UCSD-AML1 (cell line): ENCODE results near the gene OR8B8.
"Not testable (repeated sequence)": the region's sequence is repeated elsewhere in the genome, so short reads cannot be mapped to it uniquely, and the experiment has no call there.

Experiments used
- DNase-seq: peaks from one replicate; lab custom pipeline; 2025; ENCODE audit not compliant: unreplicated experiment; lab: John Stamatoyannopoulos, UW

Gene OR8B8, protein sequence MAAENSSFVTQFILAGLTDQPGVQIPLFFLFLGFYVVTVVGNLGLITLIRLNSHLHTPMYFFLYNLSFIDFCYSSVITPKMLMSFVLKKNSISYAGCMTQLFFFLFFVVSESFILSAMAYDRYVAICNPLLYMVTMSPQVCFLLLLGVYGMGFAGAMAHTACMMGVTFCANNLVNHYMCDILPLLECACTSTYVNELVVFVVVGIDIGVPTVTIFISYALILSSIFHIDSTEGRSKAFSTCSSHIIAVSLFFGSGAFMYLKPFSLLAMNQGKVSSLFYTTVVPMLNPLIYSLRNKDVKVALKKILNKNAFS

DNA sequence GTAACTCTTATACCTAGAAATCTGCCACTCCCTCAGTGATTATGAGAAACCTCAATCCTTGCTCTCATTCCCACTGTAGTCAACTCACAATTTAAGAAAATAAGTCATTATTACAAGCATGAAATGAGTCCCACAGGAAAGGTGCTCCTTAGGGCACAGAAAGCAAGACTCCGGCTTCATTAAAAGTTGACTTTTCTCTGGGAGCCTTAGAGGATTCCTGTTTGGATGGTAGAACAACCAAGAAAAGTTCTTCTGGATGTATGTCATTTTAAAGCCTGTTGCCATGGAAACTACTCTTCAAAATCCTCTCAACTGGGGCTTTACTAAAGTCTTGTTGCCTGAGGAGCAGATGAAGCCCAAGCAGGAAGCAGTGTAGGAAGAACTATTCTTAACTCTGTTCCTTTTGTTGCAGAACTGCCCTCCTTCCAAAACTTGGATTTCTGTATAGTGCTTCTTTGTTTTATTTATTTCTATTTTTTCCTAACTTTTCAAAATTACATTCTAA lies at the start of gene OR8B8:
OR8B8 (minus strand) TSS at position 51 of the 505 bp plus-strand sequence. CDS start 4,611 bp downstream, outside the sequence.
- DNase-seq = no peak

DNA sequence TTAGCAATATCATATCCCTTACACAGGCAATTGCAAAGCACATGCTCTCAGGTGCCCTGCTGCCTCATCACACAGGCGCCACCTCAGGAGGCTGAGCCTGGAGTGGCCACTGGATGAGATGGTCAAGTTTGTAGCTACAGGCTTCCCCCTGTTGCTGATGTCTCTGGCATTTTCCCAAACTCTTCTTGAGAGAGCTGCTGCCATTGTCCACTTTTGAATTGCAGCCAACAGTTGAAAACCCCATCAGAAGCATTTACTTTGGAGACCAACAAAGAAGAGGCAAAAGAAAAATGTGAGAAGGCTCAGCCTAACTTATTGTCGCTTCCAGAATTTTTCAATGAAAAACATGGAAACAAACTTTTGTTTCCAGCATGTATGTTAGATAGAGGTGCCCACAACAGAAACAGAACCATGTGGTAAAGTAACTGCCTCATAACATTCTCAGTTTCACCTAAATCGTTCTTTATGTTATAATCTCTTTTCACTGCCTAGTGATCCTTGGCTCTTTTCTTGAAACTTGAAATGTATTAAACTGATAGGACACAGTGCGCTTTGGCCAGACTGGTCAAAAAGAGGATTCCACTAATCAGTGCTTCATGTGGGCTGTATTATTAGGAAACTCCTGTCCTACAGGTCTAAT lies 47.6 kb upstream of the OR8B8 start:
- no peak for DNase-seq

DNA sequence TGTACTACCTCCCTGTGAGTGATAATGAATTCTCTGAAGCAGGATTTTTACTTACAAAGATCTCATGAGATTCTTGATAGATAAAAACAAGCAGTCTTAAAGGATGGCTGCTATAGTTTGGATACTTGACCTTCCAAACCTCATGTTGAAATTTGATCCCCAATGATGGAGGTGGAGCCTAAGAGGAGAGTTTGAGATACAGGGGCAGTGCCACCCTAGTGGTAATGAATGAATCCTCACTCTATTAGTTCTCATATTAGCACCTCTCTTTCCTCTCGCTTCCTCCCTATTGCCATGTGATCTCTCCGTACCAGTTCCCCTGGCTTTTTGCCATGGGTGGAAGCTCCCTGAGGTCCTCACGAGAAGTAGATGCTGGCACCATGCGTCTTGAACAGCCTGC lies 37.9 kb upstream of the OR8B8 start:
- no peak for DNase-seq

DNA sequence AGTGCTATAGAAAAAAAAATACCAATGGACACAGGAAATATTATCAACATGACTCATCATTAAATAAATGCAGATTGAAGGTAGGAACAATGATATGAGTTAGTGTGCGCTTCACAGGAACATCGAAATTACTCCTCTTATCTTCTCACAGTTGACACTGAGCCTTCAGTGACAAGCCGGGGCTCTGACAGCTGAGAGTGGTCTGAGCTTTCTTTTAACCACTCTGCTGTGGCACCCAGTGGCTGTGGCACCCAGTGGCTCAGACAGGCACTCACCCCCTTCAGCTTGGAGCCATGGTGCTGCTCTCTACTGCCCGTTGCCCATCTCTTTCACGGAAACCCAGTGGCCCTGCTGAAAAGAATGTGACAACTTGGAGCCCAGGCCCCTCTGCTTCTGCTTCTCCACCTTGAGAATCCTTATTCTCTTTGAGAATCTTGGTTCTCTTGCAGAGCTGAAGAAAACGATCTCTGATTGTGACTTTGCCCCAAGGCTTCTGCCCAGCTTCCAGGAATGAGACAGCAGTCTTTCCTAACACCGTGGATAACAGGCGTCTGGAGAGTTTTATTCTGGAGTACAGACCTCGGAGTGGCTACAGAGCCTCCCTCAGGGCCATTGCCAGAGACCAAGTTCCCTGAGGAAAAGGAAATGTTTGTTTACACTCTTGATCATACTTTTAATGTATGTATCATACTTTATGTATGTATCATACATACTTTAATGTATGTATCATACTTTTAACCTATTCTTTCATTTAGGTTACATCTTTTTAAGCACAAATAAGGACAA lies 37.1 kb upstream of the OR8B8 start:
- no peak for DNase-seq

DNA sequence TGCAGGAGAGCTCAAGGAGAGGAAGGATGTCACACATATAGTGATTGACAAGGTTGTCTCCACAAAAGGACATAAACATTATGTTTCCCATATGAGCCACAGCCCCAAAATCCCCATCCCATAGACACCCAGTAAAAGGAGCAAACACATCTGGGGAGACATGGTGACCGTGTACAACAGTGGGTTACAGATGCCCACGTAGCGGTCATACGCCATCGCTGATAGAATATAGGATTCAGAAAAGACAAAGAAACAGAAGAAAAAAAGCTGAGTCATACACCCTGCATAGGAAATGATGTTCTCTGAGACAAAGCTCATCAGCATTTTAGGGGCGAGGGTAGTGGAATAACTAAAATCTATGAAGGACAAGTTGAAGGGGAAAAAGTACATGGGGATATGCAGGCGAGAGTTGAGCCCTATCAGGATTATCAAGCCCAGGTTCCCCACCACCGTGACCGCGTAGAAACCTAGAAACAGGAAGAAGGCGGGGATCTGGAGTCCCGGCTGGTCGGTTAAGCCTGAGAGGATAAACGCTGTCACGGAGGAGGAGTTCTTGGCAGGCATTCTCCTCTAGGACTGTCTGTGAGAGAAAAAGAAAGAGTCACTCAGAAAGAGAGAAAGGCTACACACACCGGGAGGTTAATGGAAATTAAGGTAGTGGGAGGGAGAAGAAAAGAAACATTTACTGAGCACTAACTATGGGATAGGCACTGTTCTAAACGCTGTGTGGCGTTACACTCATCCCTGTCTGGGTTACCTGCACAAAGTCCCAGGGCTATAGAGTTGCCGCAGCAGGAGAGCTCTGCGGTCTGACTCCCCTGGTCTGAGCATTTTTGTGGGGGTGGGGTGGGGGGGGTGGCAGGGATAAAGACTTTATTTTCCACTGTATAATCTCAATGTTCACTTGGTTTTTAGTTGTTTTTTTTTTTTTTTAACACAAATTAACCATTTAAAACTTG lies 36.1 kb upstream of the OR8B8 start:
- peak; percentile 30 for DNase-seq

DNA sequence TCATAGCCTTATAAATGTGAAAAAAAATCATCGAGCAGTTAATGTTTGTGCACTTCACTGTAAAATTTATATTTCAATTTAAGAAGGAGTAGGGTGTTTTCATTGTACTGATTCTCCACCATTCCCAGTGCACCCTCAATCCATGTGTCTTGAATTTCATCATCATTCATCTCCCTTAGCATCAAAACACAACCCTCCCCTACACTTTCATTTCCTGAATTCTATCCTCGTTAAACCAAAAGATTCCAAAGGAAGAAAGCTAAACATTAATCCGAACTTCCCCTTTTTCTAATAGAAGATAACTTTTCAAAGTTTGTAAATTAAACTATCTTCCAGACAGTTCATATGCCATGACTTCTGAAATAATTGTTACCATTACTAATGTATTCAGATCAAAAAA lies 34.1 kb upstream of the OR8B8 start:
- no peak for DNase-seq

DNA sequence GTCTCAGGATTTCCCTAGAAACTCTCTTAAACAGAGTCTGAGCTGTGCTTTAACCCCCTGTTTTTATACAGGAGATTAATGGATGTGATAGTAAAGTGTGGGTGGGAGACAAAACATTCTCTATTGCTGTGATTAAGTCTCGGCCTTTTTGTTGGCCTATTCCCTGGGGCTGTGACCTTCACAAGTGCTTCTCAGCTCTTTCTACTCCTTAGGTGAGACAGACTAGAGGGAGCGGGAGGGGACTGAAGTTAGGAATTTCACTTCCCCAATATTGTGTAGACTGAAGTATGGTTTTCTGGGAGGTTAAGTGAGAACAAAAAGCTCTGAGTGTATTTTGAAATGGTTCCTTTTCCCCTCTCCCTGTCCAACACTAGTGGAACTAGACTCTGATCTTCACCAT lies 29.8 kb upstream of the OR8B8 start:
- DNase-seq = no peak

DNA sequence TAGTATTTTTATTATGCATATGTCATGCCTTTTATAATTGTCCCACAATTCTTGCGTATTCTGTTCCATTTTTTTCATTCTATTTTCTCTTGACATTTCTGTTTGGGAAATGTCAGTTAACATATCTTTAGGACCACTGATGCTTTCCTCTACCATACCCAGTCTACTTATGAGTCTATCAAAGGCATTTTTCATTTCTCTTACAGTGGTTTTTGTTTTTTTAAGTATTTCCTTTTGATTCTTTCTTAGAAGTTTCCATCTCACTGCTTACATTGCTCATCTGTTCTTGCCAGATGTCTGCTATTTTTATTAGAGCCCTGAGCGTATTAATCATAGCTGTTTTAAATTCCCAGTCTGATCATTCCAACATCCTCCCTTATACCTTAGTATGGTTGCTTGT lies 29.3 kb upstream of the OR8B8 start:
- no peak for DNase-seq

DNA sequence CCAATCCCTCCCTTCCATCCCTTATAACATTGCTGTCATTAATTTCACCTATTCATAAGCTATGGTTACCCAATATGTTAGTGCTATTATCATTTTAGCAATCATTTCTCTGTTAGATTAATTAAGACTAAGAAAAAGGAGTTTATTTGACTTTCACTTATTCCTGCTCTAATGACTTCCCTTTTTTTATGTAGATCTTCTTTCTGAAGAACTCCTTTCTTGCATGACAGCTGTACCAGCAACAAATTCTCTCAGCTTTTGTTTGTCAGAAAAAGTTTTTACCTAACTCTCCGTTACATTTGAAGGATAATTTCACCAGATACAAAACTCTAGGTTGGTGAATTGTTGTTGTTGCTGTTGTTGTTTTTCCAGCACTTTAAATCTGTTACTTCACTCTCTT lies 28.6 kb upstream of the OR8B8 start:
- DNase-seq = no peak

DNA sequence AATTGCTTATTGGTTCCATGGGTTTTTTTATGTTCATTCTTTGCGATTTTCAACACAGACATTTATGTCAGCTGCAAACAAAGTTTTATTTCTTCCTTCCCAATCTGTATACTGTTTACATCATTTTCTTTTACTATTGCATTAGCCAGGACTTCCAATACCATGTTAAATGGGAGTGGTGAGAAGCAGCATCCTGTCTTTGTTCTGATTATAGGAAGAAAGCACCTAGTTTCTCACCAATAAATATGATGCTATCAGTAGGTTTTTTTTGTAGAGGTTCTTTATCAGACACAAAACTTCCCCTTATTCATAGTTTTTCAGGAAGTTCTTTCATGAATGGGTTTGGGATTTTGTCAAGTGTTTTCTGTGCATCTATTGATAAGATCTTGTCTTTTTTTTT lies 28.0 kb upstream of the OR8B8 start:
- no peak for DNase-seq

DNA sequence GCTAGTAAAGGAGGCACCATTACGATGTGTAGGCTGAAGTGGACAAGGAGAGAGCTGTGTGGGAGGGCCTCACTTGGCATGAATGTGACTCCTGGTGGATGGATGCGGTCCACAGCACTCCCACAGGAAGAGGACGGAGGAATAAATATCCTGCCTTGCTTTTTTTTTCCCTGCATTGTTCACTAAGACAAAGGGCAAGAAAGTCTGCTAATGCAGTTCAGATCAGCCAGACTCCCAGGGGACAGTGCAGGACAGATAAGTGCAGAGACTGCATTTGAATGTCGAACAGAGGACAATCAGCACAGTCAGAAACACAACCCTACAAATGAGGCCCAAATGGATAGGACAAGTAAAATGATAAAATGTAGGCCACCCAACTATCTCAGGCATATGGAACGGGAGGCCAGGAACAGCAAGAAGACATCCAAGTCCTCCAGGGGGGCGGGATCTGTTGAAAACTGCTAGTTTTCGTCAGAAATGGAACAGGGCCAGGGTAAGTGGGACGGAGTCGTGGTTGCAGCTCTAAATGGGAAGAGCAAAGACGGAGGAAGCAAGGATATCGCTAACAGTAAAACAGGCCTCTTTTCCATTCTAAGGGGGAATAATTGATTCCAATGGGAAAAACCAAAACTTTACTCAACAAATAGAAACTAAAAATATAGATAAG lies 25.2 kb upstream of the OR8B8 start:
- DNase-seq = no peak

DNA sequence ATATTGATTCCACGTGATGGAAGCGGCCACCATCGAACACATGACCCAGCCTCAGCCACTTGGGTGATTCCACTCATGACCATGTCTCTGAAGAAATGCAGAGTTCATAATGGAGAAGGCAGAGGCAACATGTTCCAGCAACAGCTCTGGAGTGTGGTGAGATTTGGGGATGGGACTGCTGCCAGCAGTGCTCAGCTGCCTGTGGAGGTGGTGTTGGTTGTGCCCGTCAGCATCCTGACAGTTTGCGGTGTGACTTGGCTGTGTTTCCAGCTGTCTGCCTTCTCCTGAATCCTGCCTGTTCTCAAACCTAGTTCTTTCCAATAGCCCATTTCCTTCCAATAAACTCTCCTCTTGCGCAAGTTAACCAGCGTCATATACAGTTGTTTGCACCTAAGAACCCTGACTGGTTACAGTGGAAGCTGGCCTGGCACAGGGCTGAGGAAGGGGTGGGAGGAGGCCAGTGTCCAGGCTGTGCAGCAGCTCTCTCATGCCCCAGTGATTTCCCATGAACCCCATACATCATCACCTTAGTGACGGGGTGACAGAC lies 22.0 kb upstream of the OR8B8 start:
- DNase-seq = no peak

DNA sequence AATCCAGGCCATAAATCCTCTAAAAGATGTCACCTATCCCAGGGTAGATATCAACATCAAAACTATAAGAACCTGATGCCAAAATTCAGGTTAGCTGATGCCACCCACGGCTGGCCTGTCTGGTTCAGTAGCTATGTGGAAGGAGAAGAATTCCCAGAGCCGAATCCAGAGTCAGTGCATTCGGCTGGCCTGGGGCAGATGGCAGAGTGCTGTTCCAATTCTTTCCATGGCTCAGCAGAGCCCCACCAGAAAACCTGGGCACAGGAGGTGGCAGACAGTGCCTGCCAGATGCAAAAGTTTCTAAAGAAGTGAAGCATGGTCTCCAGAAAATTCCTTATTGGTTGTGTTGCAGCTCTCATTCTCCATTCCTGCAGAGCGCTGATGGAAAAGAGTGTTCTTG lies 19.9 kb upstream of the OR8B8 start:
- no peak for DNase-seq

DNA sequence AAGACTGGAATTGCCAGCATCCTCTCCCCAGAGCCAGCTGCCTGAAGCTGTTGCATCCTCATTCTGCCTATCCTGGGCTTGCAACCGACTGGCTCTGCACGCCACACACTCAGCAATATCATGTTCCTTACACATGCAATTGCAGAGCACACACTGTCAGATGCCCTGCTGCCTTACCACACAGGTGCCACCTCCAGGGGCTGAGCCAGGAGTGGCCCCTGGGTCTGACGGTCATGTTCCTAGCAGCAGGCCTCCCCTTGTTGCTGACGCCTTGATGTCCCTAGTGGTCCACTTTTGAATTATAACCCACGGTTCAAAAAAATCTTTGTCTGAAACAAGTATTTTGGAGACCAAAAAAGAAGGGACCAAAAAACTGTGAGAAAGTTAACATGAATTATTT lies 18.5 kb upstream of the OR8B8 start:
- no peak for DNase-seq

DNA sequence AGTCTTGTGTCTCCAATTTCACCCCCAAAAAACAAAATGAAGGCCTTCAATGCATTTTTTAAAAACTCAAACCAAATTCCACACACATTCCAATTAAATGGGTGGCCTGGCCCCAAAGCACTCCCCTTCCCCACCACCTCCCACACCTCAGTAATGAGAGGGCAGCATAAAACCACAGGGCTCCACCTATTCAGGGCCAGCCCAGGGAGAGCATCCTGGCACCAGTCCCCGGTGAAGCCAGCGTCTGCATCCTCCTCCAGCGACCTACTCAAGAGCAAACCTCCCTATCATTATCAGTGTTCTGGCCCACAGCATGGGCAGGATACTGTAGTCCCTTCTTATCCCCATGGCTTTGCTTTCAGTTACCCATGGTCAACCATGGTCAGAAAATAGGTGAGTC lies 17.8 kb upstream of the OR8B8 start:
- DNase-seq = no peak

DNA sequence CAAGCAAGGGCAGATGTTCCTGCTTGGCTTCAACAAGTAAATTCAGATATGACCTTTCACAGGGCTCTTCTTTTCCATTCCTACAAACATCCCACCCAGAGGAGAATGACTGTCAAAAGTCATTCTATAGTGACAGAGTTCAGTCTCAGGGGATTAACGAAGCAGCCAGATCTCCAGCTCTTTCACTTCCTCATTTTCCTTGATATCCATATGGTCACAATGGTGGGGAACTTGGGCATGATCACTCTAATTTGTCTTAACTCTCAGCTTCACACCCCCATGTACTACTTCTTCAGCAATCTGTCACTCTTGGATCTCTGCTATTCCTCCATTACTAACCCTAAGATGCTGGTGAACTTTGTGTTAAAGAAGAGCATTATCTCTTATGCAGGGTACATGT lies 15.0 kb upstream of the OR8B8 start:
- no peak for DNase-seq

DNA sequence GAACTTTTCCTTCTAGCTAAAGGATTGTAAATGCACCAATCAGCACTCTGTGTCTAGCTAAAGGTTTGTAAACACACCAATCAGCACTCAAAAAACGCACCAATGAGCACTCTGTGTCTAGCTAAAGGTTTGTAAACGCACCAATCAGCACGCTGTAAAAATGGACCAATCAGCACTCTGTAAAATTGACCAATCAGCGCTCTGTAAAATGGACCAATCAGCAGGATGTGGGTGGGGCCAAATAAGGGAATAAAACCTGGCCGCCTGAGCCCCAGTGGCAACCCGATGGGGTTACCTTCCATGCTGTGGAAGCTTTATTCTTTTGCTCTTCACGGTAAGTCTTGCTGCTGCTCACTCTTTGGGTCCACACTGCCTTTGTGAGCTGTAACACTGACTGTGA lies 13.9 kb upstream of the OR8B8 start:
- DNase-seq = not testable (repeated sequence)

DNA sequence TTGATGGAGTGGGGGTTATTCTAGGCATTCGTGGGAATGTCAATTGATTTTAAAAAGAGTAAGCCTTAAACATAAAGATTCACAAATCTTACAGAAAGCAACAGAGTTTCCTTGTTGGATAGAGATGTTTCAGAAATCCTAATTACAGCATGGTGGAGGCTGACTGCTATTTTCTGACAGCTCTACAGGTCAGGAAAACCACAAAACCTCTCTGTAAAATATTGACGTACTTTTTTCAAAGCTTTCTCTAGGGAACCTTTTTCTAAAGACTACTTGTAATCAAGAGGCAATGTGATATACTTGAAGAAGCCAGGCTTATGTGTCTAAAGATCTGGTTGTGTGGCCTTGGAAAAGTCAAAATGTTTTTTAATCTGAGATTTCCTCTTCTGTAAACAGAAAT lies 9.1 kb upstream of the OR8B8 start:
- DNase-seq = no peak

DNA sequence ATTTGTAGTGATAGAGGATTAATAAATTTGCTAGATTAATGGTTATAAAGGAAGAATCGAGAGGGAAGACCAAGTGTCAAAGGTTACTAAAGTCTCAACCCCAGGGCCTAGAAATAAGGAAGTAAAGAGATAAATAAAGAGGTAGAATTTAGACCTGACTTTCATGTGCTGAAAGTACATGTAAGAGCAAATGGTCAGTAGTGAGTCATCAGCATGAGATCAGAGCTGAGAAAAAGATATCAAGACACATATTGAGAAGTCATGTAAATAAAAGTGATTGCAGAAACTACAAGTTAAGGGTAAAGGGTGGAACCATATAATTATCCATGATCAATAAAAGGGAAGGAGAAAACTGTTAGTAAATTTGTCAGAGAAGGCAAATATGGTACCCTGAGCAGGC lies 1.4 kb upstream of the OR8B8 start:
- no peak for DNase-seq

DNA sequence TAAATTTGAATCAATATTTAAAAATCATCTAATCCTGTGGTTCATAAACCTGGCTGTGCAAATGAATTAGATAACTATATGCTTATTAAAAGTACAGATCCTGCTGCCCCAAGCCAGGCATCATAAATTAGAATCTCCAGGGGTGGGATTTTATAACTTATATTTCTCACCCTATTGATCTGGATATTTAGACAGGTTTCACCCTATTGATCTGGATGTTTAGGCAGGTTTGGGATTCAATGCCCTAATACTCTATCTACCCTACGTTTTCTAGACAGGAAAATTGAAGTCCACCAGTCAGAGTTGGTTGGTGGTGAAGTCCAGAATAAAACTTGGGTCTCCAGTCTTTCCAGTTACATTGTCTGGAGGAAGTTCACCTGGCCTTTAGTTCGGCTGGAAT lies 2.6 kb downstream of the OR8B8 start:
- no peak for DNase-seq
